Measurements from ENCODE around the gene PRKAG2.

Gene PRKAG2

DNA sequence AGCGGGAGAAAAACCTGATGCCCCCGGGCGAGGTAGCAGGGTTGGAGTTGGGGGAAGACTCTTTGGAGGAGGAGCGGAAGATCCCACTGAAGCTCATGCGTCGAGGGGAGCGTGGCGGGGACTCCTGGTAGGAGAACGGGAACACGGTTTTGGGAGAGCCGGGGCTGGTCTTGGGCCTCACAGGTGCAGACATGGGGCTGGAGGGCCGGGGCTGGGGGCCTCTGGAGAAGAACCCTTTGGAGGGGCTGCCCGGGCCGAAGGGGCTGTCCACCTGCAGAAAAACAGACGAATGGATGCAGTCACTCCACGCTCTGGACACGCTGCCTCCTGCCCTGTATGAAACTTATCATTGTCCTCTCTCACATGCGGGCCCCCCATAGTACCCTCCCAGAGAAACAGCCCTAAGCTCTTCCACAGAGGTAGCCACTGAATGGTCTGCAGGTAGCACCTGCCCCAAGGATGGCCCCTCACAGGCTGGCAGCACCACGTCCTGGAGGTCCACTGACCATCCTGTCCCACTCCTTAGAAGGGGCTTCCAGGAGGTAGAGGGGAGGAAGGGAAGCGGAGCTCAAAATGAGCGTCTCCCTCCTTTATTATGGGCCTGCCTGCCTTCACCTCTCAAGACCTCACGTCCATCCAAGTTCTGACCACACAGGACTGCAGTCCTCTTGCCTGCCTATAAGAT lies 95.6 kb downstream of the PRKAG2 start:
- TF ChIP-seq, protein P1, sequence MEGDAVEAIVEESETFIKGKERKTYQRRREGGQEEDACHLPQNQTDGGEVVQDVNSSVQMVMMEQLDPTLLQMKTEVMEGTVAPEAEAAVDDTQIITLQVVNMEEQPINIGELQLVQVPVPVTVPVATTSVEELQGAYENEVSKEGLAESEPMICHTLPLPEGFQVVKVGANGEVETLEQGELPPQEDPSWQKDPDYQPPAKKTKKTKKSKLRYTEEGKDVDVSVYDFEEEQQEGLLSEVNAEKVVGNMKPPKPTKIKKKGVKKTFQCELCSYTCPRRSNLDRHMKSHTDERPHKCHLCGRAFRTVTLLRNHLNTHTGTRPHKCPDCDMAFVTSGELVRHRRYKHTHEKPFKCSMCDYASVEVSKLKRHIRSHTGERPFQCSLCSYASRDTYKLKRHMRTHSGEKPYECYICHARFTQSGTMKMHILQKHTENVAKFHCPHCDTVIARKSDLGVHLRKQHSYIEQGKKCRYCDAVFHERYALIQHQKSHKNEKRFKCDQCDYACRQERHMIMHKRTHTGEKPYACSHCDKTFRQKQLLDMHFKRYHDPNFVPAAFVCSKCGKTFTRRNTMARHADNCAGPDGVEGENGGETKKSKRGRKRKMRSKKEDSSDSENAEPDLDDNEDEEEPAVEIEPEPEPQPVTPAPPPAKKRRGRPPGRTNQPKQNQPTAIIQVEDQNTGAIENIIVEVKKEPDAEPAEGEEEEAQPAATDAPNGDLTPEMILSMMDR (IDR thresholded peaks at IDR 0.05; ENCODE audit: low read depth, low read length, missing control alignments) = no peak
- Histone ChIP-seq H3K27me3 (replicated peaks) (no peaks in the 10 kb centered on the region), H3K4me3 (ENCODE audit: low read depth, low read length) (no peak overlapping the region), H3K36me3 (replicated peaks) (no peaks in the 10 kb centered on the region), H3K27ac (no peak overlapping the region)
- DNase-seq = no peak
- in situ Hi-C loops (cut with HindIII; ENCODE audit: low pct_ligation_motif_present, low sequenced_read_pairs) = no loop called here

DNA sequence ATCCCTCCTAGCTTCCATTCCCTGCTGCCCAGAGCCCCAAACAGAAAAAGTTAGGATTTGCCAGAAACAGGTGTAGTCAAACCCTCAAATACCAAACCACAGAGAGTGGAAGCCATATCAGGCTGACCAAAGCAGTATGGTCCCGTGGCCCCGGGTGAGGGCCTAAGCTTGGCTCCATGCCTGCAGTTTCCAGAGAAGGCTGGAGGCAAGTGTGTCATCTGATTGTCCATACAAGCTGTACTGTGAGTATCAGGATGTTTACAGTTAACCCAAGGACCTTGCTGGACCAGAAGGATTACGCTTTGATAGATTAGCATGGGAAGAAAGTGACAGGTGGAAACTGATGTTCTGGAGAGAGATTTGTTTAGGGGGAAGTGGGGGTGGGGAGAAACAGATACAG lies 96.3 kb downstream of the PRKAG2 start:
- no peak for DNase-seq
- TF ChIP-seq, protein P1 (IDR thresholded peaks at IDR 0.05; ENCODE audit: low read depth, low read length, missing control alignments) = no peak
- Histone ChIP-seq H3K27ac (no peak overlapping the region), H3K4me3 (ENCODE audit: low read depth, low read length) (no peak overlapping the region), H3K27me3 (replicated peaks) (no peaks in the 10 kb centered on the region), H3K36me3 (replicated peaks) (no peaks in the 10 kb centered on the region)
- in situ Hi-C loops (cut with HindIII; ENCODE audit: low pct_ligation_motif_present, low sequenced_read_pairs) = no loop called here

DNA sequence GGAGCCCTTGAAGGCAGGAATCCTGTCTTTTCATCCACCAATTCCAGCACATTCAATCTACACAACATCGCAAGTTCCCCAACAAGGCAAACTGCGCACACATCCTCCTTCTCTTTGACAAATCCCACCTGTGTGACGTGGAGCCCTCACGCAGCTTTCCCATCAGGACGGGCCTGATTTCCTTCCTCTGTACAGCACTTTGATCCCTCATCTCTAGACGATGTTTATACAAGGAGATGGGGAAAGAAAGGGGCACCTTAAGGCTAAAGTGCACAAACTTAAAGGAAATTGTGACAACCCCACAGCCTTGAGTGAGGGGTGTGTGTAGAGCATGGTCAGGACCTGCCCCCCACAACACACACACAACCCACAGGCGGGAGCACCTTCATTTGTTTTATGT lies 97.2 kb downstream of the PRKAG2 start:
- Histone ChIP-seq H3K27me3 (replicated peaks) (no peaks in the 10 kb centered on the region), H3K36me3 (replicated peaks) (no peaks in the 10 kb centered on the region), H3K4me3 (ENCODE audit: low read depth, low read length) (no peak overlapping the region), H3K27ac (no peak overlapping the region)
- TF ChIP-seq, protein P1 (IDR thresholded peaks at IDR 0.05; ENCODE audit: low read depth, low read length, missing control alignments) = no peak
- DNase-seq = no peak
- in situ Hi-C loops (cut with HindIII; ENCODE audit: low pct_ligation_motif_present, low sequenced_read_pairs) = no loop called here

GRCh38 chr7:151779255-151779654 lies 97.7 kb downstream of the PRKAG2 start:
- in situ Hi-C loops (cut with HindIII; ENCODE audit: low pct_ligation_motif_present, low sequenced_read_pairs) = no loop called here
- H3K4me3 ChIP-seq (ENCODE audit: low read depth, low read length) = no peak overlapping the region

DNA sequence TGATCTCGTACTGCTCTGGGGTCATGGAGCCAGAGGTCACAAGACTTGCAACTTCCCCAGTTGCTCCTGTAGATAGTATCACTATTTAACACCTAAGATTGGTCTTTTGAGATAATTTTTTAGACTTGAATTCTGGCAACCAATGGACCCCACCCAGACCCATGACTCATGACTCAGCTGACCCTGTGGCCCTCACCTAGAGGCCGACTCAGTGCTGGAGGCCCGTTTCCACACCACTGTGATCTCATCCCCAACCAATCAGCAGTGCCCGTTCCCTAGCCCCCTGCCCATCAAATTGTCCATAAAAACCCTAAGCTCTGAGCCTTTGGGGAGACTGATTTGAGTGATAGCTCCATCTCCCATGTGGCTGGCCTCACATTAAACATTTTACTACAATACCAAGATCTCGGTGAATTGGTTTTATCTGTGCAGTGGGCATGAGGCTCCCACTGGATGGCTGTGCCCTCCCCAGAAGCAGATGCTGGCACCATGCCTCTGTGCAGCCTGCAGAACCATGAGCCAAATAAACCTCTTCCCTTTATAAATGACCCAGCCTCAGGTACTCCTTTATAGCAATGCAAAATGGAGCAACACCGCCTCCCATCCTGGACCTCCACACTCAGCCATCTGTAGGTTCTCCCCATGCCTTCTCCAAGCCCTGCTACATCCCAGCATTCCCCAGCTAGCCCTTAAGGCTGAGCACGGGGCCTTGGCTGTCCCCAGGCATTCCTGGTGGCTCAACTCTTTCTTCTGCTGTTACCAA lies 98.8 kb downstream of the PRKAG2 start:
- peaks cover 3% of the 10 kb centered on the region for H3K27me3 ChIP-seq (replicated peaks)
- no peak for DNase-seq
- H3K36me3 ChIP-seq (replicated peaks) = no peaks in the 10 kb centered on the region
- H3K27ac ChIP-seq = no peak overlapping the region
- H3K4me3 ChIP-seq (ENCODE audit: low read depth, low read length) = no peak overlapping the region
- in situ Hi-C loops (cut with HindIII; ENCODE audit: low pct_ligation_motif_present, low sequenced_read_pairs) = no loop called here
- TF ChIP-seq, protein P1 (IDR thresholded peaks at IDR 0.05; ENCODE audit: low read depth, low read length, missing control alignments) = no peak

More at GRCh38 chr7:151779255-151779654, 97.7 kb downstream of the PRKAG2 start:
- no peak for DNase-seq
- Histone ChIP-seq H3K27me3 (replicated peaks) (no peaks in the 10 kb centered on the region), H3K36me3 (replicated peaks) (no peaks in the 10 kb centered on the region), H3K27ac (no peak overlapping the region)
- TF ChIP-seq, protein P1 (IDR thresholded peaks at IDR 0.05; ENCODE audit: low read depth, low read length, missing control alignments) = no peak

All from brain microvascular endothelial cell (primary cell).